ENCODE measurements around the gene P2RY6.

P2RY6 gene

GRCh38 chr11:73277467-73277866 is 5.3 kb downstream of the P2RY6 start:
- peaks cover 4% of the 10 kb centered on the region for H3K27me3 ChIP-seq (replicated peaks; ENCODE audit: control insufficient read depth, insufficient read depth, low read length, poor library complexity, severe bottlenecking)
- H3K27ac ChIP-seq (ENCODE audit: insufficient read depth, low read length, poor library complexity, severe bottlenecking): no peak overlapping the region
- H3K4me1 ChIP-seq (ENCODE audit: control insufficient read depth, insufficient read depth, low read length, poor library complexity, severe bottlenecking): no peaks in the 10 kb centered on the region
- no peak overlapping the region for H3K4me3 ChIP-seq (ENCODE audit: insufficient read depth, low read depth, low read length, poor library complexity, severe bottlenecking)
- H3K36me3 ChIP-seq (ENCODE audit: control insufficient read depth, insufficient read depth, low read length): no peaks in the 10 kb centered on the region
- no peak for DNase-seq
- no peaks in the 10 kb centered on the region for H3K9me3 ChIP-seq (ENCODE audit: control insufficient read depth, low read length)

- H3K27me3 ChIP-seq (replicated peaks; ENCODE audit: control insufficient read depth, insufficient read depth, low read length, poor library complexity, severe bottlenecking): no peaks in the 10 kb centered on the region
- H3K36me3 ChIP-seq (ENCODE audit: control insufficient read depth, insufficient read depth, low read length): no peaks in the 10 kb centered on the region
- H3K9me3 ChIP-seq (ENCODE audit: control insufficient read depth, low read length): no peaks in the 10 kb centered on the region
- H3K27ac ChIP-seq (ENCODE audit: insufficient read depth, low read length, poor library complexity, severe bottlenecking): no peak overlapping the region
- no peak for DNase-seq
- no peak overlapping the region for H3K4me3 ChIP-seq (ENCODE audit: insufficient read depth, low read depth, low read length, poor library complexity, severe bottlenecking)
- H3K4me1 ChIP-seq (ENCODE audit: control insufficient read depth, insufficient read depth, low read length, poor library complexity, severe bottlenecking): no peaks in the 10 kb centered on the region
These were observed 8.5 kb downstream of the P2RY6 start for GRCh38 chr11:73280626-73281025.

GRCh38 chr11:73281201-73281741 is 9.1 kb downstream of the P2RY6 start:
- DNase-seq: no peak
- H3K4me3 ChIP-seq (ENCODE audit: insufficient read depth, low read depth, low read length, poor library complexity, severe bottlenecking): no peak overlapping the region
- H3K4me1 ChIP-seq (ENCODE audit: control insufficient read depth, insufficient read depth, low read length, poor library complexity, severe bottlenecking): no peaks in the 10 kb centered on the region
- H3K27ac ChIP-seq (ENCODE audit: insufficient read depth, low read length, poor library complexity, severe bottlenecking): no peak overlapping the region
- no peaks in the 10 kb centered on the region for H3K36me3 ChIP-seq (ENCODE audit: control insufficient read depth, insufficient read depth, low read length)
- H3K27me3 ChIP-seq (replicated peaks; ENCODE audit: control insufficient read depth, insufficient read depth, low read length, poor library complexity, severe bottlenecking): no peaks in the 10 kb centered on the region
- H3K9me3 ChIP-seq (ENCODE audit: control insufficient read depth, low read length): no peaks in the 10 kb centered on the region

DNA sequence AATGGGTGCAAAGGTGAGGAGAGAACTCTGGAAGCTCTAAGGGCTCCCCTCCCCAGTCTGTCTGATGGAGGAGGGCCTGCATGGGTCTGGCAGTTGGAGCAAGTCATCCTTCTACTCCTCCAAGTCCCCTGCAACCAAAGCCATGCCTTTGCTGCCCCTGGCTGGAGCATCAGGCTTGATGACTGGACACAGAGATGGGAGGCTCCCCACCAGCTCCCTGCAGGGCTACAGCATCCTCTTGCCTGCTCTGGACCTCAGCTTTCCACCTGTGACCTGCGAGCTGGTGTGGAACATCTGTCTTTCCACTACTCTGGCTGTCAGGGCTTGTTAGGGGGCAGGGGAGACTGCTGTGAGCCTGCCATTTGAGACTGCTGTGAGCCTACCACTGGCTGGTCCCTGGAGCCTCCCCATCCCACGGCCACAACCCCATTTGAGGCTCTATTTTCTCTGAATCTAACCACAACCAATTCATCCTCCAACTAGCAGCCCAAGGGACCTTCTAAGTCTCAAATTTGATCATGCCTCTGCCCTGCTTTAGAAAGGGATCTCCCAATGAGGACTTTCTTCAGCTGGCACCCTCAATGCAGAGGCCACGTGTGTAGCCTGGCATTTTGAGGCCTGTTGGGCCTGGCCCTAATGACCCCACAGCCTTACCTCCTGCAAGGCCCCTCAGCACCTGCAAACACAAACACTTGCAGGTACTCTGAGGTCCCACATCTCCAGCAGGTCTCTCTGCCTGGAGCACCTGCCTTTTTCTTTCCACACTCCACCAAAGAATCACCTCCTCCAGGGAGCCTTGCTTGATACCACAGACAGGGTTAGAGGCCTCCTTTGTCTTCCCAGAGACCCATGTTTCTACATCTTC is 9.9 kb downstream of the P2RY6 start:
- H3K36me3 ChIP-seq (ENCODE audit: control insufficient read depth, insufficient read depth, low read length): no peaks in the 10 kb centered on the region
- H3K27ac ChIP-seq (ENCODE audit: insufficient read depth, low read length, poor library complexity, severe bottlenecking): no peak overlapping the region
- H3K9me3 ChIP-seq (ENCODE audit: control insufficient read depth, low read length): no peaks in the 10 kb centered on the region
- H3K4me1 ChIP-seq (ENCODE audit: control insufficient read depth, insufficient read depth, low read length, poor library complexity, severe bottlenecking): no peaks in the 10 kb centered on the region
- no peak overlapping the region for H3K4me3 ChIP-seq (ENCODE audit: insufficient read depth, low read depth, low read length, poor library complexity, severe bottlenecking)
- H3K27me3 ChIP-seq (replicated peaks; ENCODE audit: control insufficient read depth, insufficient read depth, low read length, poor library complexity, severe bottlenecking): no peaks in the 10 kb centered on the region
- DNase-seq: no peak

DNA sequence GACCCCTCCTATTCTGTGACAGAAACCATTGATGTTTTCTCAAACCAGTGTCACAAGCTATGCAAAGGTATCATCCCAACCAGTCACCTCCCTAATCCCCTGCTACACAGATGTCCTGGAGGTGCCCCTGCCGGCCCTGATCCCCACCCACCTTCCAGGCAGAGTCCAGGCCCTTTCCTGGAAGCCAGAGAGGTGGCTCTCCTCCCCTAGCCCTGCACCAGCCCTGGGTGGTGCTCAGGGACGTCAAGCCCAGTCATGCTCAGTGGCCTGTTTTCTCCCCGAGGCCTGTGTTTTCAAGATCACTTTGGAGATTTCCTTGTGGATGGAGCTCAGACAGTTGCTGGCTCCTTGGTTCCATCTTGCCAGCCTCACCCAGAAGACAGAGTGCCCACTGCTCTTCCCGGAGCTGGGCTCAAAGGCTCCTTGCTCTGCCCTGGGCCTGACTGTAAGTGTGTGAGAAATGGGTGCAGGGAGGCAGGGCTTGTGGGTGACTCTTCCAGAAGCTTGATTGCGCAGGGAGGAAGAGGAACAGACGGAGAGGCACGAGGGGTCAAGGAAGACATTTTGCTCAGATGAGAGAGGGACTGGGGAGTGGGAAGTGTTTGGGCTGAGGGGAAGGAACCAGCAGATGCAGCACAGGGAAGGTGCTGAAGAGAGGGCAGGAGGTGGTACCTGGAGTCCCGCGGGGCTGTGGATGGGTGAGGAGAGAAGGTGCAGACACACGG is 11.3 kb downstream of the P2RY6 start:
- no peaks in the 10 kb centered on the region for H3K27me3 ChIP-seq (replicated peaks; ENCODE audit: control insufficient read depth, insufficient read depth, low read length, poor library complexity, severe bottlenecking)
- H3K27ac ChIP-seq (ENCODE audit: insufficient read depth, low read length, poor library complexity, severe bottlenecking): no peak overlapping the region
- H3K36me3 ChIP-seq (ENCODE audit: control insufficient read depth, insufficient read depth, low read length): no peaks in the 10 kb centered on the region
- no peaks in the 10 kb centered on the region for H3K4me1 ChIP-seq (ENCODE audit: control insufficient read depth, insufficient read depth, low read length, poor library complexity, severe bottlenecking)
- DNase-seq: no peak
- no peak overlapping the region for H3K4me3 ChIP-seq (ENCODE audit: insufficient read depth, low read depth, low read length, poor library complexity, severe bottlenecking)
- no peaks in the 10 kb centered on the region for H3K9me3 ChIP-seq (ENCODE audit: control insufficient read depth, low read length)

DNA sequence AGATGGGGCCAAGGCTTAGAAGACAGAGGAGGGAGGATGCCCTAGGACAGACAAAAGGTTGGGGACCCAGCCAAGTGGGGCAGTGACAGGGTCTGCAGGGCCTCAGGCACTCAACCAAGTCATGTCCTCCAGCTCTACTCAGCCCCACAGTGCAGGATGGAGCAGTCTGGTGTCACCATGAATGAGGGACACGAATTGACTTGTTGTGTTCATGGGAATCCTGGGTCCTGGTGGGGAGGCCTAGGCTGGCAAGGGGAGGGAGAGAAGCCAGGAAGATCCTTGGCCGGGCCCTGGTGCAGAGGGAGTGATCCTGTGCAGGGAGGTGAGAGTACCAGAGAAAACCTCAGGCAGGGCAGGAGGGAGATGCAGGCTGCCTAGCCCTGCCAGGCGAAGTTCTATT is 12.0 kb downstream of the P2RY6 start:
- no peaks in the 10 kb centered on the region for H3K27me3 ChIP-seq (replicated peaks; ENCODE audit: control insufficient read depth, insufficient read depth, low read length, poor library complexity, severe bottlenecking)
- no peaks in the 10 kb centered on the region for H3K36me3 ChIP-seq (ENCODE audit: control insufficient read depth, insufficient read depth, low read length)
- H3K4me1 ChIP-seq (ENCODE audit: control insufficient read depth, insufficient read depth, low read length, poor library complexity, severe bottlenecking): peaks cover 2% of the 10 kb centered on the region
- H3K4me3 ChIP-seq (ENCODE audit: insufficient read depth, low read depth, low read length, poor library complexity, severe bottlenecking): no peak overlapping the region
- H3K27ac ChIP-seq (ENCODE audit: insufficient read depth, low read length, poor library complexity, severe bottlenecking): no peak overlapping the region
- no peak for DNase-seq
- no peaks in the 10 kb centered on the region for H3K9me3 ChIP-seq (ENCODE audit: control insufficient read depth, low read length)

- Histone ChIP-seq H3K36me3 (ENCODE audit: control insufficient read depth, insufficient read depth, low read length) (no peaks in the 10 kb centered on the region), H3K27me3 (replicated peaks; ENCODE audit: control insufficient read depth, insufficient read depth, low read length, poor library complexity, severe bottlenecking) (no peaks in the 10 kb centered on the region), H3K4me1 (ENCODE audit: control insufficient read depth, insufficient read depth, low read length, poor library complexity, severe bottlenecking) (peaks cover 6% of the 10 kb centered on the region), H3K4me3 (ENCODE audit: insufficient read depth, low read depth, low read length, poor library complexity, severe bottlenecking) (no peak overlapping the region), H3K9me3 (ENCODE audit: control insufficient read depth, low read length) (no peaks in the 10 kb centered on the region), H3K27ac (ENCODE audit: insufficient read depth, low read length, poor library complexity, severe bottlenecking) (no peak overlapping the region)
- no peak for DNase-seq
These were observed 13.6 kb downstream of the P2RY6 start for GRCh38 chr11:73285721-73286120.

- Histone ChIP-seq H3K27me3 (replicated peaks; ENCODE audit: control insufficient read depth, insufficient read depth, low read length, poor library complexity, severe bottlenecking) (no peaks in the 10 kb centered on the region), H3K36me3 (ENCODE audit: control insufficient read depth, insufficient read depth, low read length) (no peaks in the 10 kb centered on the region), H3K4me3 (ENCODE audit: insufficient read depth, low read depth, low read length, poor library complexity, severe bottlenecking) (no peak overlapping the region), H3K4me1 (ENCODE audit: control insufficient read depth, insufficient read depth, low read length, poor library complexity, severe bottlenecking) (peaks cover 6% of the 10 kb centered on the region), H3K27ac (ENCODE audit: insufficient read depth, low read length, poor library complexity, severe bottlenecking) (no peak overlapping the region), H3K9me3 (ENCODE audit: control insufficient read depth, low read length) (no peaks in the 10 kb centered on the region)
- no peak for DNase-seq
These were observed 14.2 kb downstream of the P2RY6 start for GRCh38 chr11:73286240-73286810.

- Histone ChIP-seq H3K4me3 (ENCODE audit: insufficient read depth, low read depth, low read length, poor library complexity, severe bottlenecking) (no peak overlapping the region), H3K27ac (ENCODE audit: insufficient read depth, low read length, poor library complexity, severe bottlenecking) (no peak overlapping the region), H3K4me1 (ENCODE audit: control insufficient read depth, insufficient read depth, low read length, poor library complexity, severe bottlenecking) (peaks cover 6% of the 10 kb centered on the region), H3K36me3 (ENCODE audit: control insufficient read depth, insufficient read depth, low read length) (no peaks in the 10 kb centered on the region), H3K9me3 (ENCODE audit: control insufficient read depth, low read length) (no peaks in the 10 kb centered on the region), H3K27me3 (replicated peaks; ENCODE audit: control insufficient read depth, insufficient read depth, low read length, poor library complexity, severe bottlenecking) (no peaks in the 10 kb centered on the region)
- DNase-seq: no peak
These were observed 15.4 kb downstream of the P2RY6 start for GRCh38 chr11:73287400-73288101.
